Subcutaneous adipose tissue (tissue), 4 donors: ENCODE results near the gene RNASE8. TPM values are rescaled to one million over a fixed set of nuclear protein-coding genes. Genes with fewer than 3 reads are reported as not detected.

Experiments
- total RNA-seq, 4 donors: library from RNA; depleted of rRNA; stranded (reverse); fragments of >200 nt; gene quantifications; one replicate each; pipeline ENCODE4 v1.1.0, GENCODE V29; 2016

RNASE8 gene
- total RNA-seq, 4 donors from 2014 or later, result not detected

Other genes with a start within 250 kb of the RNASE8 start
- gene RNASE3, start 166.4 kb upstream of the RNASE8 start, total RNA-seq, result not detected
- 1 to 10 TPM; 1.1 to 9.0 (median 6.2) TPM for gene RNASE2, start 102.3 kb upstream of the RNASE8 start, total RNA-seq
- gene METTL17, start 67.8 kb upstream of the RNASE8 start, total RNA-seq, result 10 to 100 TPM; 66.9 to 85.8 (median 71.2) TPM
- not detected for gene SLC39A2, start 58.5 kb upstream of the RNASE8 start, total RNA-seq
- 100 to 1,000 TPM; 125 to 293 (median 215) TPM for gene NDRG2, start 32.8 kb upstream of the RNASE8 start, total RNA-seq
- gene TPPP2, start 27.6 kb upstream of the RNASE8 start, total RNA-seq, result not detected
- gene RNASE13, start 23.0 kb upstream of the RNASE8 start, total RNA-seq, result not detected
- gene RNASE7, start 15.5 kb upstream of the RNASE8 start, total RNA-seq, result not detected
- gene ARHGEF40, start 12.5 kb downstream of the RNASE8 start, total RNA-seq, result 100 to 1,000 TPM in 1 of 4 donors, 10 to 100 TPM in 3; 32.3 to 109 (median 46.9) TPM
- 10 to 100 TPM; 15.2 to 54.1 (median 38.4) TPM for gene ZNF219, start 40.8 kb downstream of the RNASE8 start, total RNA-seq
- gene TMEM253, start 43.2 kb downstream of the RNASE8 start, total RNA-seq, result 1 to 10 TPM in 1 of 4 donors, under 1 TPM in 1, not detected in 2; 0.44 to 1.8 TPM
- not detected for gene OR5AU1, start 98.2 kb downstream of the RNASE8 start, total RNA-seq
- 100 to 1,000 TPM; 298 to 466 (median 406) TPM for gene HNRNPC, start 211.6 kb downstream of the RNASE8 start, total RNA-seq
- gene RPGRIP1, start 222.3 kb downstream of the RNASE8 start, total RNA-seq, result under 1 TPM in 3 of 4 donors, not detected in 1; 0.16 to 0.68 (median 0.22) TPM